Esophagus muscularis mucosa (tissue), 4 donors: ENCODE data around the gene RAB1A. TPM values are rescaled to one million over a fixed set of nuclear protein-coding genes. Genes with fewer than 3 reads are reported as not detected.
A peak's percentile ranks its signal among the peaks of the same experiment; 100 is the strongest.
"Not testable (repeated sequence)": the region's sequence is repeated elsewhere in the genome, so short reads cannot be mapped to it uniquely, and the experiment has no call there.

Experiments
- DNase-seq: peaks from one replicate; pipeline ENCODE4 v3.0.0-alpha.2; 2017; ENCODE audit errors: extremely low spot score
- H3K27ac ChIP-seq, 4 donors: fragments of 200-600 bp; sonication (generic); replicated peaks in 1 of 4; 1 replicate in 3 of 4; 2 replicates in 1 of 4; pipeline ENCODE4 v1.5.1; 2016 to 2019; ENCODE audit warnings: mild to moderate bottlenecking in 1 of 4
- H3K27me3 ChIP-seq, 4 donors: fragments of 200-600 bp; sonication (generic); one replicate each; pipeline versions ENCODE4 v1.5.1 to v1.6.0; 2016 to 2019
- H3K36me3 ChIP-seq, 4 donors: fragments of 200-600 bp; sonication (generic); one replicate each; pipeline ENCODE4 v1.5.1; 2016 to 2019
- H3K4me1 ChIP-seq, 4 donors: fragments of 200-600 bp; sonication (generic); one replicate each; pipeline ENCODE4 v1.5.1; 2016 to 2019
- H3K4me3 ChIP-seq, 4 donors: fragments of 200-600 bp; sonication (generic); 1 replicate in 2 of 4; 2 replicates in 2 of 4; pipeline ENCODE4 v1.5.1; 2016 to 2019; ENCODE audit warnings: mild to moderate bottlenecking in 4 of 4, moderate library complexity in 1 of 4
- H3K9me3 ChIP-seq, 4 donors: fragments of 200-600 bp; sonication (generic); 1 replicate in 3 of 4; 2 replicates in 1 of 4; pipeline ENCODE4 v1.5.1; 2016 to 2019
- CTCF ChIP-seq, 3 experiments: fragments of 200-600 bp in 2 of 3; fragments of 450-650 bp in 1 of 3; sonication (generic) in 2 of 3; IDR thresholded peaks; one replicate each; pipeline ENCODE4 v1.5.1; 2017 to 2019; ENCODE audit warnings: antibody characterized with exemption in 3 of 3, mild to moderate bottlenecking in 2 of 3, moderate library complexity in 1 of 3
- EP300 ChIP-seq: sonication (generic); formaldehyde crosslinking; IDR thresholded peaks from one replicate; pipeline ENCODE4 v1.6.1; 2017; ENCODE audit warnings: antibody characterized with exemption
- POLR2A ChIP-seq: fragments of 450-650 bp; IDR thresholded peaks from one replicate; pipeline ENCODE4 v1.6.1; 2017; ENCODE audit warnings: antibody characterized with exemption, moderate library complexity, mild to moderate bottlenecking, low read depth
- POLR2AphosphoS5 ChIP-seq, 2 donors: sonication (generic); formaldehyde crosslinking; IDR thresholded peaks; one replicate each; pipeline ENCODE4 v1.6.1; 2017; ENCODE audit warnings: antibody characterized with exemption in 2 of 2
- WGBS: methylation state at CpG from one replicate; pipeline ENCODE4 v1.1.5; 2018; 5-methylcytosine and 5-hydroxymethylcytosine counted together
- intact Hi-C: fragments of 100-400 bp; cut with DNase I; formaldehyde crosslinking; loops from one replicate; pipeline ENCODE4 v1.15.1; 2023
- total RNA-seq, 4 donors: library from RNA; depleted of rRNA; stranded (reverse); fragments of >200 nt; gene quantifications; one replicate each; pipeline versions ENCODE4 v1.1.0 to v1.2.1, GENCODE V29; 2016

The RAB1A gene
- 10 to 100 TPM; 72.1 to 91.4 (median 86.0) TPM for total RNA-seq

GRCh38 chr2:65129826-65130663 is at the start of gene RAB1A:
RAB1A (minus strand) TSS chr2:65130106; CDS start chr2:65129915, 191 bp downstream.
- no peaks in the 10 kb centered on the region for H3K36me3 ChIP-seq
- peak within 1 kb of the TSS; percentile 66 to 98 (median 94) for H3K4me3 ChIP-seq
- intact Hi-C loops: loop anchor here (5.0 to 10.0 kb wide), 4 partner anchors 58 to 305 kb away; partner anchors contain the start of genes CEP68 and SPRED2
- no peak for TF ChIP-seq EP300
- TF ChIP-seq POLR2AphosphoS5 (IDR thresholded peaks at IDR 0.05): peak; percentile 96
- TF ChIP-seq POLR2A: peak; percentile 92
- peak; percentile 24 to 51 (median 39) for TF ChIP-seq CTCF (IDR thresholded peaks at IDR 0.05)
- H3K9me3 ChIP-seq: no peaks in the 10 kb centered on the region
- WGBS: 0% methylated on average over 6 of the region's 76 CpGs
- peak; percentile 100 for DNase-seq
- peaks cover 31 to 47% (median 44%) of the 10 kb centered on the region in 4 donors for H3K4me1 ChIP-seq
- H3K27me3 ChIP-seq: no peaks in the 10 kb centered on the region
- H3K27ac ChIP-seq: peak within 1 kb of the TSS; percentile 94 to 100 (median 98)

GRCh38 chr2:65177751-65178442 is 48.0 kb upstream of the RAB1A start:
- Histone ChIP-seq H3K9me3 (no peaks in the 10 kb centered on the region), H3K4me1 (no peaks in the 10 kb centered on the region), H3K36me3 (no peaks in the 10 kb centered on the region), H3K27me3 (peaks cover 0 to 21% (median 0%) of the 10 kb centered on the region in 4 donors), H3K4me3 (no peak overlapping the region), H3K27ac (no peak overlapping the region)
- intact Hi-C loops: no loop called here
- TF ChIP-seq EP300: no peak
- no peak for TF ChIP-seq POLR2A
- no peak for TF ChIP-seq POLR2AphosphoS5 (IDR thresholded peaks at IDR 0.05)
- TF ChIP-seq CTCF (IDR thresholded peaks at IDR 0.05): no peak
- DNase-seq: no peak
- WGBS: 76% methylated on average over 6 of the region's 8 CpGs

GRCh38 chr2:65175894-65176530 is 46.1 kb upstream of the RAB1A start:
- Histone ChIP-seq H3K9me3 (no peaks in the 10 kb centered on the region), H3K4me1 (no peaks in the 10 kb centered on the region), H3K36me3 (no peaks in the 10 kb centered on the region), H3K27ac (no peak overlapping the region), H3K27me3 (peaks cover 0 to 21% (median 0%) of the 10 kb centered on the region in 4 donors), H3K4me3 (no peak overlapping the region)
- no peak for DNase-seq
- intact Hi-C loops: no loop called here
- TF ChIP-seq POLR2A (no peak), CTCF (IDR thresholded peaks at IDR 0.05) (no peak), POLR2AphosphoS5 (IDR thresholded peaks at IDR 0.05) (no peak), EP300 (no peak)
- WGBS: 93% methylated on average over 21 of the region's 23 CpGs

- peaks cover 0 to 21% (median 0%) of the 10 kb centered on the region in 4 donors for H3K27me3 ChIP-seq
- DNase-seq, H3K27ac ChIP-seq, H3K36me3 ChIP-seq, H3K9me3 ChIP-seq, H3K4me3 ChIP-seq, H3K4me1 ChIP-seq, intact Hi-C loops: not testable (repeated sequence)
- 100% methylated on average over 3 of the region's 3 CpGs for WGBS
These were observed 44.1 kb upstream of the RAB1A start for GRCh38 chr2:65174031-65174430.
